OCI-LY1 (cell line): ENCODE data around the gene MRGPRD.

ENCODE experiments used
- CTCF ChIP-seq: fragments of 200-600 bp; sonication (generic), shearing (Covaris generic); IDR thresholded peaks from 2 replicates; pipeline ENCODE4 v1.5.1; 2017; ENCODE audit warnings: mild to moderate bottlenecking, antibody characterized with exemption, low read length, moderate library complexity, mixed read lengths
- EZH2 ChIP-seq: fragments of 200-600 bp; sonication (generic), shearing (Covaris generic); IDR thresholded peaks from 2 replicates; pipeline ENCODE4 v1.8.0; 2017; ENCODE audit warnings: borderline replicate concordance, mixed run types, mild to moderate bottlenecking, antibody characterized with exemption, low read length, moderate library complexity, mixed read lengths

- no peak for TF ChIP-seq CTCF
- no peak for TF ChIP-seq EZH2
These were observed 3.0 kb upstream of the MRGPRD start for GRCh38 chr11:68983801-68984200.
